GM19035 (cell line): Measurements from ENCODE around the gene SPTSSB.

Experiments used
- ATAC-seq: cut with Tn5 transposase; IDR thresholded peaks from one replicate; pipeline ENCODE4 v1.9.1; 2021; ENCODE audit not compliant: unreplicated experiment

Gene SPTSSB

DNA sequence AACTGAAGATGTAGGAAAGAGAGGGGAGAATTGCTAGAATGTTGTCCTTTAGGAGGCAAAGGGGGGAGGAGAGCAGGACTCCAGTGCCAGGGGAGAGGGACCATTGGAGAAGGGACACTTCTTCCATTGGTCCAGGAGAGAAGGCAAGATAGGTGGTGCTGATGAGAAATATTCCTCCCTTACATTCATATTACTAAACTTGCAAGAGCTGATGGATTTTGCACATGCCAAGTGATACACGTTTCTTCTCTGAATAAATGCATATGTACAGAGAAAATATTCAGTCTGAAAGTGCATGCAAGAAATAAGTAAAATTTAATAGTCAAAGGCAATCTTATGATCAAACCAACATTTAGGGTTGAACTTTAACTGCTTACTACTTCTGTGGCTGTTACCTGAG, 21.5 kb upstream of the SPTSSB start:
- ATAC-seq: no peak

- ATAC-seq: no peak
Observed at GRCh38 chr3:161390200-161390599, 18.9 kb upstream of the SPTSSB start.

GRCh38 chr3:161389445-161390035, 18.2 kb upstream of the SPTSSB start:
- no peak for ATAC-seq

DNA sequence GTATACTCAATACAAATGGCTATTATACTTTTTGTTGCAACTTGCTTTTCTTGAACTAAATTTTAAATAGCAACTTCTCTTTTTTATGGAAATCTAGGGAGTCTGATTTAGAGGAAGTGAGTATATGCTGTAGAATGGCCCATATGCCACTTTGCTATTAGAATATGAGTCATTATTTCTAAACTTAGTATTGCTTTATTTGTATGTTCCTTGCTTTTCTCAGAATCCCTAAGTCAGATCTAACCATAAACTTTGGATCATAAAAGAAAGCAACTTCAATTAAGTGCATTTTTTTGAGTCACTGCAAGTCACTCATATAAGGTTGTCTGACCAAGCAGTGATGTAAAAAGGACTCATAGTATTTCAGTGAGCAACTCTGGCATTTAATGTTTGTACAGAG, 17.5 kb upstream of the SPTSSB start:
- no peak for ATAC-seq

- ATAC-seq: no peak
Observed at GRCh38 chr3:161386991-161387770, 15.9 kb upstream of the SPTSSB start.

- peak; percentile 46 for ATAC-seq
Observed at GRCh38 chr3:161372321-161373260, 1.3 kb upstream of the SPTSSB start.

GRCh38 chr3:161369531-161369930, 1.8 kb downstream of the SPTSSB start:
- no peak for ATAC-seq

GRCh38 chr3:161366094-161366493, 5.2 kb downstream of the SPTSSB start:
- ATAC-seq: no peak

DNA sequence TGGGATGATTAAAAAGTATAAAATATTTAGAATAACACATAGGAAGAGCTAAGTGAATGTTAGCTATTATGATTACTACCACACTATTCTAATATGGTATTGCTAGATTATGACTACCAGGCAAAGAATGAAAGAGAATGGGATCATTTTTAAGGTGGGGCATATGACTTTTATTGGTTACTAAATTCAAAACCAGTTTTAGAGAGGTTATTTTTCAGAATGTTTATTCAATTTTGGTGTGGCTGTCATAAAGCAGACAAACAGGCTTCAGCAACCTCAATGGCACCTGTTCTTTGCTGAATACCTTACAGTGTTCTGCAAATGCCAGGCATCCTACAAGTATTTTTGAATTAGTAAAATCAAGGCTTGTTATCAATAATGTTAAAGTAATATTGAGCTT, 12.8 kb downstream of the SPTSSB start:
- ATAC-seq: no peak

DNA sequence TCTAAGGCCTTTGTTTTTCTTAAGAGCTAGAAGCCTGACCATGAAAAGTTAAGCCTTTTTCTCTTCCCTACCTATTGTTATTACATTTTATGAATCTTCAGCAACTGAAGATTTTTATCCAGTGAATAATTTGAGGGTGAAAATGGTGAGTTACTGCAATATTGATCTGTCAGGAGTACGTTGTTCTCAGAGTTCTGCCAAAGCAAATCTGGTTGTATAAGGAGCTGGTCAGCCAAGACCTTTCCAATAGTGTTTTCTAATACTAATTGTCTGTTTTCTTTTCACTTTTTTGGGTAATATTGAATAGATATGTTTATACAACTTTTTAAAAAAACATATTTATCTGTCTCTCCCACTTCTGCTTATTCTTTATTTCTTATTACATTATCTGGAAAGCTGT, 15.0 kb downstream of the SPTSSB start:
- ATAC-seq: no peak

DNA sequence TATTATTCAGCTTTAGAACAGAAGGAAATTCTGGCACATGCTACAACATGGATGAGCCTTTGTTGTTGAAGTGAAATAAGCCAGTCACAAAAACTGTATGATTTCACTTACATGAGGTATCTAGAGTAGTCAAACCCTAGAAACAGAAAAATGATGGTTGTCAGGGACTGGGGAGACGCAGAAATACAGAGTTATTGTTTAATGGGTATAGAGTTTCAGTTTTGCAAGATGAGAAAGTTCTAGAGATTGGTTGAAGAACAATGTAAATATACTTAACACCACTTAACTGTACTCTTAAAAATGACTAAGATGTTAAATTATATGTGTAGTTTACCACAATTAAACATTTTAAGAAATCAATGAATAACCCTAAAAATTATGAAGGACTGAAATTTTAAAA, 15.8 kb downstream of the SPTSSB start:
- ATAC-seq: no peak

DNA sequence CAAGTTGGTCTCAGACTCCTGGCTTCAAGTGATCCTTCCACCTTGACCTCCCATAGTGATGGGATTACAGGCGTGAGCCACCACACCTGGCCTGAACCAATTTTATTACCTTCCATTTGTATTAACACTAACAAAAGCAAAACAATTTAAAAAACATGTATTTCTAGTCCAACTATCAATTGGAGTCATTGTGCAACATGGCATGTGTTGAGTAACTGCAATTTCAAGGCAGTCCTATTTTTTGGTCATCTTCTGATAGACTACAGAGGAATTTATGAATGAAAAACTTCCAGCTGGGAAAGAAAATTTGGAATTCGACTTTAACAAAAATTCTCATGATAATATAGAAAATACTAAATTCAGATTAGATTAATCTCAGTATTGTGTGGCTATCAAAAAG, 16.8 kb downstream of the SPTSSB start:
- no peak for ATAC-seq

GRCh38 chr3:161351330-161351729, 20.0 kb downstream of the SPTSSB start:
- no peak for ATAC-seq

- no peak for ATAC-seq
Observed at GRCh38 chr3:161350916-161351315, 20.4 kb downstream of the SPTSSB start.

GRCh38 chr3:161349529-161350312, 21.6 kb downstream of the SPTSSB start:
- ATAC-seq: no peak

GRCh38 chr3:161348796-161349400, 22.4 kb downstream of the SPTSSB start:
- no peak for ATAC-seq

DNA sequence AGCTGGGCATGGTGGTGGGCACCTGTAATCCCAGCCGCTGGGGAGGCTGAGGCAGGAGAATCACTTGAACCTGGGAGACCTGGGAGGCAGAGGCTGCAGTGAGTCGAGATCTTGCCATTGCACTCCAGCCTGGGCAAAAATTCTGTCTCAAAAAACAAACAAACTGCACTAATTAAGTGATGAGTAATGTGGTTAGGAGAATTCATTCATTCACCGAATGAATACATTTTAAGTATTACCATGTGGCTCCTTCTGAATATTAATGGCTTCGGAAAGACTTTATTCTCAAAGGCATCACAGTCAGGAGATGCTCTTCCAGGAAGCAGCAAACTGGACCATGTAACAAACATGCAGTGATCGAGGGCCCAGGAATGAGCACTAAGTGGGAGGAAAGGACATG, 23.6 kb downstream of the SPTSSB start:
- ATAC-seq: no peak

DNA sequence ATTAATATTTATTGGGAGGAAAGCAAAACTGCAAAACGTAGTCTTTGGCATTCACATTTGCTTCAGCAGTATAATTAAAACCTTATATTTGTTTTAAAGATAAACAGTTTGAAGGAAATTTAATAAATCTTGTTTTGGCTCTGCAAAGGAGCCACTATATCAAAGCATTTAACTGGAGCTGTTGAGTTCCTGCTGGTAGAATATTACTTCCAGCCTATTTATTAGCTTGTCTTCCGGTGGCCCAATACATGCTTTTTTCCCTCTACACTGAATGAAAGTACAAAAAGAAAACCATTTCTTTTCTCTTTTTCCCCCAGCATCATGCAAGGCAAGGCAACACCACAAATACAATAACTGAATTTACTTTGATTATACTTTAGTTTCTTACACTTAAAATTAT, 26.3 kb downstream of the SPTSSB start:
- no peak for ATAC-seq

- ATAC-seq: no peak
Observed at GRCh38 chr3:161343986-161344385, 27.3 kb downstream of the SPTSSB start.

DNA sequence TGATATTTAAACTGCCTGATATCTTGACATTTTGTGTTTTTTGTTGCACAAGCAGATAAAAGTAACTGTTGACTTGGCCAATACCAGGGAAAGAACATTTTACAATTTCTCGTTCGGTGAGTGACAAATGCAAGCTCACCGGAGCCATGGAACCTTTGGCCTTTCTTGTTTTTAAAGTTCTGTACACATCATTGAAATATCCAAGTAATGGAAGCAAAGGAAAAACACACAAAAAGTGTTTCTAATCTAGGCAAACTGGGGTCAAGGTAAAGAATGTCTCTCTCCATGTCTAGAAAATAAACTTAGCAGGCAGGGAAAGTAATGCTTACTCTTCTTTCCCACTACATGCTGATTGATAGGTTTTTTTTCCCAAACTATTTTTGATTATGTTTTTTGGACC, 27.8 kb downstream of the SPTSSB start:
- no peak for ATAC-seq

DNA sequence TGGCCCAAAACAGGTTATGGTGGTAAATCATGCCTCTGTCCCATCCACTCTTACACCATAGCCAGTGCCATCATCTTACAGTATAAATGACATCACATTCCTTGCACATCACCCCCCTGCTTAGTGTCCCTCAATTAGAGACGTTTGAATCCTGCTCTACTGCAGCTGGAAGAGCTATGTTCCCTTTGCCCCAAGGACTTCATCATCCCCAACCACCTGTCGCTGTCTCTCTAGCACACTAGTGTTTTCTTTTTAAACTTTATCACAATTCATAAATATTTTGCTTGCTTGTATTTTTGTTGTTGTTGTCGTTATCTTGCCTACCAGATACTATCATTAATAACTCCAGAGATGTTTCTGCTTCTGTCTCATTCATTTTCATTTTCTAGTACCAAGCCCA, 28.7 kb downstream of the SPTSSB start:
- ATAC-seq: no peak
